ENCODE measurements around the gene SNCB. TPM values are rescaled to one million over a fixed set of nuclear protein-coding genes. Genes with fewer than 3 reads are reported as not detected.

SNCB gene
- total RNA-seq, 2 donors from 2014 or later: not detected

- Histone ChIP-seq H3K27me3 (no peaks in the 10 kb centered on the region), H3K9me3 (no peaks in the 10 kb centered on the region), H3K4me3 (no peak overlapping the region), H3K36me3 (replicated peaks in 1 of 2; ENCODE audit: insufficient read depth in 1 of 2, low read depth in 2 of 2) (no peaks in the 10 kb centered on the region), H3K4me1 (peaks cover 18% of the 10 kb centered on the region), H3K27ac (peak overlapping the region; percentile 40 to 75 (median 66))
- DNase-seq (no peak), ATAC-seq (no peak)
- intact Hi-C loops (cut with DNase I): no loop called here
- no peak for TF ChIP-seq POLR2A (IDR thresholded peaks at IDR 0.05)
- no peak for TF ChIP-seq CTCF (IDR thresholded peaks at IDR 0.05)
- 26 to 88% methylated on average over 1 to 3 of the region's 11 CpGs for WGBS, 2 donors
Measured at GRCh38 chr5:176646707-176647029, 16.3 kb upstream of the SNCB start.

GRCh38 chr5:176646049-176646706 lies 15.8 kb upstream of the SNCB start:
- intact Hi-C loops (cut with DNase I): no loop called here
- DNase-seq: no peak
- no peaks in the 10 kb centered on the region for H3K9me3 ChIP-seq

GRCh38 chr5:176644878-176645670 lies 14.7 kb upstream of the SNCB start:
- ATAC-seq: no peak
- intact Hi-C loops (cut with DNase I): no loop called here

More at GRCh38 chr5:176646049-176646706, 15.8 kb upstream of the SNCB start:
- no peak for ATAC-seq
- Histone ChIP-seq H3K36me3 (replicated peaks in 1 of 2; ENCODE audit: insufficient read depth in 1 of 2, low read depth in 2 of 2) (no peaks in the 10 kb centered on the region), H3K4me3 (no peak overlapping the region), H3K4me1 (peaks cover 18% of the 10 kb centered on the region), H3K27me3 (no peaks in the 10 kb centered on the region), H3K27ac (peak overlapping the region in 3 of 4 donors; percentile 59 to 75 (median 74))
- TF ChIP-seq CTCF (IDR thresholded peaks at IDR 0.05) (no peak), POLR2A (IDR thresholded peaks at IDR 0.05) (no peak)
- 93 to 95% methylated on average over 6 to 7 of the region's 7 CpGs for WGBS, 2 donors

GRCh38 chr5:176644294-176644693 lies 14.0 kb upstream of the SNCB start:
- intact Hi-C loops (cut with DNase I): no loop called here
- WGBS, 2 donors: 74 to 81% methylated on average over 6 to 8 of the region's 9 CpGs
- DNase-seq (no peak), ATAC-seq (no peak)
- Histone ChIP-seq H3K4me1 (peaks cover 18% of the 10 kb centered on the region), H3K9me3 (no peaks in the 10 kb centered on the region), H3K27me3 (no peaks in the 10 kb centered on the region), H3K4me3 (no peak overlapping the region), H3K27ac (no peak overlapping the region), H3K36me3 (replicated peaks in 1 of 2; ENCODE audit: insufficient read depth in 1 of 2, low read depth in 2 of 2) (no peaks in the 10 kb centered on the region)
- TF ChIP-seq POLR2A (IDR thresholded peaks at IDR 0.05) (no peak), CTCF (IDR thresholded peaks at IDR 0.05) (no peak)

More at GRCh38 chr5:176644878-176645670, 14.7 kb upstream of the SNCB start:
- no peak overlapping the region for H3K27ac ChIP-seq
- peaks cover 18% of the 10 kb centered on the region for H3K4me1 ChIP-seq
- no peak for DNase-seq
- 89 to 93% methylated on average over 21 to 22 of the region's 22 CpGs for WGBS, 2 donors
- H3K9me3 ChIP-seq: no peaks in the 10 kb centered on the region
- no peaks in the 10 kb centered on the region for H3K36me3 ChIP-seq (replicated peaks in 1 of 2; ENCODE audit: insufficient read depth in 1 of 2, low read depth in 2 of 2)
- no peaks in the 10 kb centered on the region for H3K27me3 ChIP-seq
- TF ChIP-seq POLR2A (IDR thresholded peaks at IDR 0.05): no peak
- no peak for TF ChIP-seq CTCF (IDR thresholded peaks at IDR 0.05)
- H3K4me3 ChIP-seq: no peak overlapping the region
